HEK293 (cell line): ENCODE results near the gene SHISA9.

Experiments
- CTCF ChIA-PET: fragments of 350-600 bp; formaldehyde crosslinking; extraction: SDS; loops from one replicate; lab custom pipeline; 2021; ENCODE audit warnings: antibody characterized with exemption; lab: Yijun Ruan, JAX
- POLR2A ChIA-PET: fragments of 300-600 bp; formaldehyde crosslinking; extraction: SDS; loops from one replicate; lab custom pipeline; 2020; ENCODE audit warnings: antibody characterized with exemption, inconsistent platforms; lab: Yijun Ruan, JAX
- H3K27ac ChIP-seq: fragments of 200-500 bp; sonication (Bioruptor generic); 2 replicates; pipeline ENCODE4 v1.5.1; 2014; ENCODE audit warnings: low read depth, low read length, control low read depth, inconsistent platforms; ENCODE audit errors: extremely low read depth
- H3K36me3 ChIP-seq, 2 experiments: fragments of 200-500 bp in 1 of 2; sonication (Bioruptor generic) in 1 of 2; 1 replicate in 1 of 2; 2 replicates in 1 of 2; pipeline ENCODE4 v1.5.1; 2014 to 2017; ENCODE audit warnings: inconsistent platforms in 2 of 2, low read length in 2 of 2; ENCODE audit not compliant: control insufficient read depth in 2 of 2, insufficient read depth in 1 of 2
- H3K4me1 ChIP-seq: fragments of 200-500 bp; sonication (Bioruptor generic); 2 replicates; pipeline ENCODE4 v1.5.1; 2014; ENCODE audit warnings: mild to moderate bottlenecking, low read length, inconsistent platforms; ENCODE audit not compliant: control insufficient read depth, insufficient read depth
- H3K4me3 ChIP-seq: 2 replicates; pipeline ENCODE4 v1.5.1; 2011; ENCODE audit warnings: low read depth, mild to moderate bottlenecking, control low read depth, low read length, moderate library complexity
- H3K9me3 ChIP-seq: fragments of 200-500 bp; sonication (Bioruptor generic); 2 replicates; pipeline ENCODE4 v1.5.1; 2014; ENCODE audit warnings: low read depth, low read length, inconsistent platforms; ENCODE audit not compliant: control insufficient read depth, insufficient read depth
- BCL11A ChIP-seq: fragments of 450-650 bp; formaldehyde crosslinking; IDR thresholded peaks from 2 replicates; pipeline ENCODE4 v1.5.1; 2016; ENCODE audit warnings: low read depth, missing biosample characterization, missing genetic modification characterization
- HOXC10 ChIP-seq: sonication (generic); formaldehyde crosslinking; IDR thresholded peaks from 2 replicates; pipeline ENCODE4 v1.8.1; 2023; ENCODE audit warnings: mild to moderate bottlenecking, missing genetic modification reagents
- INSM2 ChIP-seq: fragments of 450-650 bp; formaldehyde crosslinking; IDR thresholded peaks from 2 replicates; pipeline ENCODE4 v1.5.1; 2016; ENCODE audit warnings: missing biosample characterization, missing genetic modification characterization
- KLF9 ChIP-seq: fragments of 450-650 bp; formaldehyde crosslinking; IDR thresholded peaks from 2 replicates; pipeline ENCODE4 v1.5.1; 2016; ENCODE audit warnings: missing biosample characterization, missing genetic modification characterization, low read depth
- MEIS1 ChIP-seq: sonication (generic); formaldehyde crosslinking; IDR thresholded peaks from 2 replicates; pipeline ENCODE4 v1.8.1; 2022; ENCODE audit warnings: missing genetic modification reagents, mild to moderate bottlenecking, borderline replicate concordance
- MYNN ChIP-seq: fragments of 450-650 bp; formaldehyde crosslinking; IDR thresholded peaks from 2 replicates; pipeline ENCODE4 v1.5.1; 2016; ENCODE audit warnings: missing biosample characterization, missing genetic modification characterization, borderline replicate concordance
- PRDM2 ChIP-seq: fragments of 450-650 bp; formaldehyde crosslinking; IDR thresholded peaks from 2 replicates; pipeline ENCODE4 v1.5.1; 2016; ENCODE audit warnings: missing biosample characterization, missing genetic modification characterization, borderline replicate concordance
- PRDM6 ChIP-seq: fragments of 450-650 bp; formaldehyde crosslinking; IDR thresholded peaks from 2 replicates; pipeline ENCODE4 v1.5.1; 2017; ENCODE audit warnings: missing biosample characterization, missing genetic modification characterization
- REPIN1 ChIP-seq: fragments of 450-650 bp; formaldehyde crosslinking; IDR thresholded peaks from 2 replicates; pipeline ENCODE4 v1.5.1; 2017; ENCODE audit warnings: missing biosample characterization, missing genetic modification characterization, low read depth
- REST ChIP-seq: fragments of 450-650 bp; formaldehyde crosslinking; IDR thresholded peaks from 2 replicates; pipeline ENCODE4 v1.5.1; 2016; ENCODE audit warnings: missing biosample characterization, missing genetic modification characterization
- SCRT2 ChIP-seq: fragments of 450-650 bp; formaldehyde crosslinking; IDR thresholded peaks from 2 replicates; pipeline ENCODE4 v1.5.1; 2016; ENCODE audit warnings: missing biosample characterization, missing genetic modification characterization
- ZNF16 ChIP-seq: fragments of 450-650 bp; formaldehyde crosslinking; IDR thresholded peaks from 2 replicates; pipeline ENCODE4 v1.5.1; 2016; ENCODE audit warnings: low read depth, missing biosample characterization, missing genetic modification characterization
- ZNF214 ChIP-seq: fragments of 450-650 bp; formaldehyde crosslinking; IDR thresholded peaks from 2 replicates; pipeline ENCODE4 v1.5.1; 2017; ENCODE audit warnings: missing biosample characterization, mild to moderate bottlenecking, missing genetic modification characterization, borderline replicate concordance
- ZNF37A ChIP-seq: fragments of 450-650 bp; IDR thresholded peaks from 2 replicates; pipeline ENCODE4 v1.5.1; 2018; ENCODE audit warnings: missing biosample characterization, missing genetic modification characterization
- ZNF580 ChIP-seq: fragments of 450-650 bp; formaldehyde crosslinking; IDR thresholded peaks from 2 replicates; pipeline ENCODE4 v1.5.1; 2016; ENCODE audit warnings: missing biosample characterization, missing genetic modification characterization
- ZNF792 ChIP-seq: fragments of 450-650 bp; formaldehyde crosslinking; IDR thresholded peaks from 2 replicates; pipeline ENCODE4 v1.5.1; 2016; ENCODE audit warnings: missing biosample characterization, missing genetic modification characterization
- ZNF830 ChIP-seq: fragments of 450-650 bp; IDR thresholded peaks from 2 replicates; pipeline ENCODE4 v1.5.0; 2018; ENCODE audit warnings: missing biosample characterization, missing genetic modification characterization, low read depth, mild to moderate bottlenecking, moderate library complexity
- ZSCAN5A ChIP-seq: fragments of 450-650 bp; formaldehyde crosslinking; IDR thresholded peaks from 2 replicates; pipeline ENCODE4 v1.5.1; 2016; ENCODE audit warnings: missing biosample characterization, missing genetic modification characterization
- ZXDB ChIP-seq: fragments of 450-650 bp; formaldehyde crosslinking; IDR thresholded peaks from 2 replicates; pipeline ENCODE4 v1.5.1; 2016; ENCODE audit warnings: missing biosample characterization, missing genetic modification characterization
- TF ChIP-seq, protein P1 (sequence below): fragments of 450-650 bp; formaldehyde crosslinking; IDR thresholded peaks from 2 replicates; pipeline ENCODE4 v1.5.1; 2017; ENCODE audit warnings: missing biosample characterization, missing genetic modification characterization

The SHISA9 gene

GRCh38 chr16:12985516-12985915, 84.1 kb downstream of the SHISA9 start:
- POLR2A ChIA-PET, result no interaction called here
- Histone ChIP-seq H3K36me3 (no peaks in the 10 kb centered on the region), H3K4me3 (no peak overlapping the region), H3K27ac (no peak overlapping the region), H3K9me3 (no peaks in the 10 kb centered on the region), H3K4me1 (no peaks in the 10 kb centered on the region)
- TF ChIP-seq, protein P1, sequence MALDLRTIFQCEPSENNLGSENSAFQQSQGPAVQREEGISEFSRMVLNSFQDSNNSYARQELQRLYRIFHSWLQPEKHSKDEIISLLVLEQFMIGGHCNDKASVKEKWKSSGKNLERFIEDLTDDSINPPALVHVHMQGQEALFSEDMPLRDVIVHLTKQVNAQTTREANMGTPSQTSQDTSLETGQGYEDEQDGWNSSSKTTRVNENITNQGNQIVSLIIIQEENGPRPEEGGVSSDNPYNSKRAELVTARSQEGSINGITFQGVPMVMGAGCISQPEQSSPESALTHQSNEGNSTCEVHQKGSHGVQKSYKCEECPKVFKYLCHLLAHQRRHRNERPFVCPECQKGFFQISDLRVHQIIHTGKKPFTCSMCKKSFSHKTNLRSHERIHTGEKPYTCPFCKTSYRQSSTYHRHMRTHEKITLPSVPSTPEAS (tag by site-specific recombination), result no peak
- no peak for TF ChIP-seq REST (tag by site-specific recombination)
- TF ChIP-seq ZNF580 (tag by site-specific recombination), result no peak
- TF ChIP-seq KLF9, result no peak
- TF ChIP-seq ZXDB (tag by site-specific recombination), result no peak
- TF ChIP-seq HOXC10, result no peak
- no peak for TF ChIP-seq ZSCAN5A (tag by site-specific recombination)
- no peak for TF ChIP-seq ZNF37A (tag by site-specific recombination)
- no peak for TF ChIP-seq PRDM6 (tag by site-specific recombination)
- no peak for TF ChIP-seq ZNF16 (tag by site-specific recombination)
- TF ChIP-seq ZNF830, result no peak
- CTCF ChIA-PET, result no interaction called here

DNA sequence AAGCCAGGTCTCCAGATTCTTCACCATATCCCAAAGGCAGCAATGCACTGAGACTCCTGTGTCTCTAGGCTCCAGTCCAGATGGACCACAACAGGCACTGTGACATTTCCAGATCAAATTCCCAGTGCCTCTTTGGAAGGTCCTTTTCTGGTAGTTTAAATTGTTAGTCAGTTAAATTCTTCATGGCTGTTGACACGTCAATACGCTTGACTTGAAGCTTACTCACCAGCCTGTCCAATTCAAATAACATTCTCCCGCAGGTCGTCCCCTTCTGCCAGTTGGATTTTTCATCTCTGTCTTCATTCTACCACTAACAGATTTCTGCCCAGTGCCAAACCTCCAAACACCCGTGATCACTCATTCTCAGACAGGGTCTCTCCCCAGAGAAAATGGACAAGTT, 86.7 kb downstream of the SHISA9 start:
- Histone ChIP-seq H3K9me3 (no peaks in the 10 kb centered on the region), H3K4me3 (no peak overlapping the region), H3K36me3 (no peaks in the 10 kb centered on the region), H3K27ac (no peak overlapping the region), H3K4me1 (no peaks in the 10 kb centered on the region)
- CTCF ChIA-PET, result no interaction called here
- POLR2A ChIA-PET, result no interaction called here
- no peak for TF ChIP-seq INSM2 (tag by site-specific recombination)
- TF ChIP-seq REPIN1, result no peak
- TF ChIP-seq ZNF792 (tag by site-specific recombination), result no peak
- no peak for TF ChIP-seq SCRT2 (tag by site-specific recombination)
- no peak for TF ChIP-seq KLF9
- TF ChIP-seq PRDM2 (tag by site-specific recombination), result no peak
- no peak for TF ChIP-seq ZNF214
- no peak for TF ChIP-seq MYNN
- TF ChIP-seq BCL11A (tag by site-specific recombination), result no peak
- no peak for TF ChIP-seq MEIS1
